Common myeloid progenitor, CD34-positive (primary cell): ENCODE measurements around the gene MXRA7.
A peak's percentile ranks its signal among the peaks of the same experiment; 100 is the strongest.

Experiments
- CTCF ChIA-PET: fragments of 350-600 bp; sonication (Branson Sonifier 250); formaldehyde crosslinking; loops from one replicate; lab custom pipeline; 2021; ENCODE audit warnings: antibody characterized with exemption; lab: Charles Lee
- POLR2A ChIA-PET: fragments of 350-600 bp; sonication (Branson Sonifier 250); formaldehyde crosslinking; loops from one replicate; lab custom pipeline; 2021; ENCODE audit warnings: antibody characterized with exemption; lab: Charles Lee
- DNase-seq, 3 donors: peaks; one replicate each; pipeline versions ENCODE4 v3.0.0 to v3.0.0-alpha.2; 2013
- H3K27ac ChIP-seq, 2 experiments: 1 replicate in 1 of 2; 2 replicates in 1 of 2; pipeline ENCODE4 v1.7.0; 2013; ENCODE audit warnings: inconsistent platforms in 2 of 2, low read length in 2 of 2, mild to moderate bottlenecking in 2 of 2, low read depth in 1 of 2, moderate library complexity in 1 of 2; ENCODE audit not compliant: severe bottlenecking in 2 of 2, insufficient read depth in 1 of 2, poor library complexity in 1 of 2
- H3K27me3 ChIP-seq, 5 experiments: replicated peaks in 2 of 5; 1 replicate in 3 of 5; 2 replicates in 2 of 5; pipeline versions ENCODE4 v1.6.1 to v1.7.0; 2013; ENCODE audit warnings: low read length in 4 of 5, mild to moderate bottlenecking in 2 of 5, moderate library complexity in 2 of 5, inconsistent platforms in 1 of 5; ENCODE audit not compliant: insufficient read depth in 5 of 5, control insufficient read depth in 4 of 5
- H3K36me3 ChIP-seq, 4 experiments: 1 replicate in 2 of 4; 2 replicates in 2 of 4; pipeline versions ENCODE4 v1.6.1 to v1.7.0; 2013; ENCODE audit warnings: low read length in 3 of 4, control low read depth in 1 of 4, mild to moderate bottlenecking in 1 of 4; ENCODE audit not compliant: control insufficient read depth in 4 of 4, insufficient read depth in 4 of 4
- H3K4me1 ChIP-seq, 4 experiments: 1 replicate in 3 of 4; 2 replicates in 1 of 4; pipeline versions ENCODE4 v1.6.1 to v1.7.1; 2013; ENCODE audit warnings: low read length in 3 of 4, mild to moderate bottlenecking in 3 of 4, control low read depth in 1 of 4, inconsistent platforms in 1 of 4, moderate library complexity in 1 of 4; ENCODE audit not compliant: control insufficient read depth in 4 of 4, insufficient read depth in 4 of 4; ENCODE audit errors: control extremely low read depth in 1 of 4
- H3K4me3 ChIP-seq, 7 experiments: 1 replicate in 4 of 7; 2 replicates in 3 of 7; pipeline versions ENCODE4 v1.5.1 to v1.7.0; 2013; ENCODE audit warnings: mild to moderate bottlenecking in 7 of 7, low read length in 6 of 7, moderate library complexity in 6 of 7, inconsistent platforms in 2 of 7, low read depth in 2 of 7, control low read depth in 1 of 7; ENCODE audit not compliant: insufficient read depth in 4 of 7, control insufficient read depth in 1 of 7; ENCODE audit errors: extremely low read depth in 1 of 7
- H3K9me3 ChIP-seq, 5 experiments: 1 replicate in 4 of 5; 2 replicates in 1 of 5; pipeline versions ENCODE4 v1.6.1 to v1.7.1; 2013; ENCODE audit warnings: low read length in 4 of 5, mild to moderate bottlenecking in 2 of 5, inconsistent platforms in 1 of 5, low read depth in 1 of 5, moderate library complexity in 1 of 5; ENCODE audit not compliant: control insufficient read depth in 4 of 5, insufficient read depth in 2 of 5; ENCODE audit errors: control extremely low read depth in 1 of 5
- WGBS: methylation state at CpG from one replicate; pipeline ENCODE4 v1.1.5; 2013; ENCODE audit not compliant: insufficient coverage; 5-methylcytosine and 5-hydroxymethylcytosine counted together

MXRA7 gene

GRCh38 chr17:76672892-76673291 is 37.9 kb downstream of the MXRA7 start:
- WGBS = 96% methylated on average over 3 of the region's 3 CpGs
- ChIA-PET POLR2A (no interaction called here), CTCF (interaction anchor here (1.1 kb wide), 1 partner anchor 11 kb away, joined by 4 read pairs; no protein-coding TSS in a partner anchor)
- Histone ChIP-seq H3K4me1 (peaks cover 5 to 23% (median 21%) of the 10 kb centered on the region in 4 experiments), H3K9me3 (peaks cover 0 to 3% (median 0%) of the 10 kb centered on the region in 5 experiments), H3K4me3 (peak overlapping the region in 2 of 7 experiments; percentile 79 to 95), H3K36me3 (no peaks in the 10 kb centered on the region), H3K27ac (no peak overlapping the region), H3K27me3 (no peaks in the 10 kb centered on the region)
- no peak for DNase-seq

DNA sequence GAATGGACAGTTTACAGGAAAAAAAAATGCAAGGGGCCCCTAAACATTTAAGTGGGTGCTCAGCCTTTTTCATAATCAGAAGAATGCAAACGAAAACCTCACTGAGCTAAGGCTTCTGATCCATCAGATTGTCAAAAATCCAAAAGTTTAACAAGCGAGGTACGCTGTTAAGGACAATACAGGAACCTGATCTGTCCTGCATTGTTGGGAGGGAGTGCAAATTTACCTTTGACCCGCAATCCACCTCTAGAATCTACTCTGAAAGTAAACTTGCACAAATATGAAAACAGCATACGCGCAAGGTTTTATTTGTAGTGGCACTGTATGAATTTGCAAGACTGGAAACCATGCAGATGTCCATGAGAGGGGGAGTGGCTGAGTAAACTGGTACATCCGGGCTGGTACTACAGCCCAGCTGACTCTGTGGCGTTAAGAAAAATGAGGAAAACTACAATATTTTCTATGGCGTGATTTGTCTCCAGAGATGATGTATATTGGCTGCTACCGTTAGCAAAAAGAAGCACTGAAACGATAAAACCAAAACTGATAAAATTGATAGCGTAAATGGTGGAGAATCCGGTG is 38.4 kb downstream of the MXRA7 start:
- Histone ChIP-seq H3K27me3 (no peaks in the 10 kb centered on the region), H3K4me1 (peaks cover 5 to 23% (median 21%) of the 10 kb centered on the region in 4 experiments), H3K9me3 (peaks cover 0 to 3% (median 0%) of the 10 kb centered on the region in 5 experiments), H3K27ac (peak overlapping the region; percentile 57 to 87), H3K4me3 (peak overlapping the region; percentile 35 to 97 (median 85)), H3K36me3 (no peaks in the 10 kb centered on the region)
- POLR2A ChIA-PET = interaction anchor here (1.0 to 1.5 kb wide), 2 partner anchors 15 to 38 kb away, joined by 4 read pairs; no protein-coding TSS in a partner anchor
- CTCF ChIA-PET = interaction anchor here (1.1 kb wide), 1 partner anchor 11 kb away, joined by 4 read pairs; no protein-coding TSS in a partner anchor
- 58% methylated on average over 13 of the region's 13 CpGs for WGBS
- DNase-seq = peak in 2 of 3 donors; percentile 21 to 30

DNA sequence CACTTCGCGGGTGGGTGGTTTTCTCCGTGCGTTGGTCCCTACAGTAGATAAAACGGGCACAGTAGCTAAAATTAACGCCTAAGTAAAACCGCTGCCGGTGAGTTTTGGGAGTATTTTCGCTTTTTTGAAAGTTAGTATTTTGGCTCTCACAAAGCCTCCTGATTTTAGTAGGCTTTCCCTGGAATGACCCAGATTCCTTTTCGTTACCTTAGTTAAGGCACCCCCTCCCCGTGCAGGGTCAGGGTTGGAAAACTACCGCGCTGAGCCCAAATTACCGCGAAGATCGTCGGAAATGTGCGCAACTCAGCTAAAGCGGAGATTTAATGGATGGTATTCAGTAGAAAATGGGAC is 38.9 kb downstream of the MXRA7 start:
- H3K36me3 ChIP-seq = no peaks in the 10 kb centered on the region
- H3K27ac ChIP-seq = peak overlapping the region; percentile 57 to 87
- ChIA-PET POLR2A (interaction anchor here (1.0 to 1.5 kb wide), 2 partner anchors 14 to 37 kb away, joined by 4 read pairs; no protein-coding TSS in a partner anchor), CTCF (interaction anchor here (1.0 to 1.3 kb wide), 3 partner anchors 10 to 114 kb away, joined by 3 to 4 read pairs (median 3); no protein-coding TSS in a partner anchor)
- peaks cover 5 to 23% (median 21%) of the 10 kb centered on the region in 4 experiments for H3K4me1 ChIP-seq
- peak overlapping the region; percentile 35 to 97 (median 85) for H3K4me3 ChIP-seq
- WGBS = under 1% methylated on average over 17 of the region's 19 CpGs
- no peak for DNase-seq
- H3K27me3 ChIP-seq = no peaks in the 10 kb centered on the region
- peaks cover 0 to 3% (median 0%) of the 10 kb centered on the region in 5 experiments for H3K9me3 ChIP-seq

- Histone ChIP-seq H3K36me3 (no peaks in the 10 kb centered on the region), H3K4me1 (peaks cover 5 to 23% (median 21%) of the 10 kb centered on the region in 4 experiments), H3K27me3 (no peaks in the 10 kb centered on the region), H3K27ac (peak overlapping the region in 1 of 2 experiments; percentile 87), H3K9me3 (peaks cover 0 to 3% (median 0%) of the 10 kb centered on the region in 5 experiments), H3K4me3 (peak overlapping the region in 6 of 7 experiments; percentile 79 to 97 (median 89))
- POLR2A ChIA-PET = interaction anchor here (1.0 to 1.5 kb wide), 2 partner anchors 14 to 37 kb away, joined by 4 read pairs; no protein-coding TSS in a partner anchor
- CTCF ChIA-PET = interaction anchor here (0.6 to 1.4 kb wide), 5 partner anchors 11 to 149 kb away, joined by 3 read pairs; no protein-coding TSS in a partner anchor
- WGBS = 31% methylated on average over 28 of the region's 32 CpGs
- DNase-seq = peak; percentile 100
Measured at GRCh38 chr17:76671123-76671911, 39.4 kb downstream of the MXRA7 start.

- DNase-seq = no peak
- Histone ChIP-seq H3K9me3 (peaks cover 0 to 3% (median 0%) of the 10 kb centered on the region in 5 experiments), H3K36me3 (no peaks in the 10 kb centered on the region), H3K27ac (no peak overlapping the region), H3K27me3 (no peaks in the 10 kb centered on the region), H3K4me3 (no peak overlapping the region), H3K4me1 (peaks cover 5 to 23% (median 21%) of the 10 kb centered on the region in 4 experiments)
- ChIA-PET POLR2A (interaction anchor here (1.5 kb wide), 1 partner anchor 13 kb away, joined by 4 read pairs; no protein-coding TSS in a partner anchor), CTCF (interaction anchor here (0.6 to 1.4 kb wide), 5 partner anchors 11 to 148 kb away, joined by 3 read pairs; no protein-coding TSS in a partner anchor)
- WGBS = 86% methylated on average over 9 of the region's 9 CpGs
Measured at GRCh38 chr17:76670718-76671122, 40.0 kb downstream of the MXRA7 start.

- Histone ChIP-seq H3K27me3 (no peaks in the 10 kb centered on the region), H3K4me3 (no peak overlapping the region), H3K36me3 (no peaks in the 10 kb centered on the region), H3K27ac (no peak overlapping the region), H3K4me1 (peaks cover 5 to 23% (median 21%) of the 10 kb centered on the region in 4 experiments), H3K9me3 (peaks cover 0 to 3% (median 0%) of the 10 kb centered on the region in 5 experiments)
- POLR2A ChIA-PET = no interaction called here
- DNase-seq = no peak
- CTCF ChIA-PET = interaction anchor here (1.4 kb wide), 1 partner anchor 14 kb away, joined by 3 read pairs; no protein-coding TSS in a partner anchor
- WGBS = 94% methylated on average over 5 of the region's 9 CpGs
Measured at GRCh38 chr17:76670020-76670717, 40.6 kb downstream of the MXRA7 start.
